GM18526 (cell line): ENCODE measurements around the gene OGDH.

Experiments used
- POLR2A ChIP-seq: IDR thresholded peaks from 3 replicates; pipeline ENCODE4 v1.6.1; 2011; ENCODE audit not compliant: insufficient read length; ENCODE audit errors: extremely low read depth

OGDH gene

GRCh38 chr7:44712012-44712411 is 105.6 kb downstream of the OGDH start:
- no peak for TF ChIP-seq POLR2A

- no peak for TF ChIP-seq POLR2A
Observed at GRCh38 chr7:44713141-44713540, 106.7 kb downstream of the OGDH start.

- no peak for TF ChIP-seq POLR2A
Observed at GRCh38 chr7:44713680-44714335, 107.4 kb downstream of the OGDH start.

- TF ChIP-seq POLR2A: no peak
Observed at GRCh38 chr7:44716205-44716604, 109.8 kb downstream of the OGDH start.

GRCh38 chr7:44720301-44720700 is 113.9 kb downstream of the OGDH start:
- TF ChIP-seq POLR2A: no peak

GRCh38 chr7:44724276-44724675 is 117.8 kb downstream of the OGDH start:
- no peak for TF ChIP-seq POLR2A

GRCh38 chr7:44727158-44727936 is 120.9 kb downstream of the OGDH start:
- TF ChIP-seq POLR2A: no peak

GRCh38 chr7:44727937-44728262 is 121.5 kb downstream of the OGDH start:
- TF ChIP-seq POLR2A: no peak

- TF ChIP-seq POLR2A: no peak
Observed at GRCh38 chr7:44729949-44730590, 123.6 kb downstream of the OGDH start.

GRCh38 chr7:44733708-44734481 is 127.5 kb downstream of the OGDH start:
- TF ChIP-seq POLR2A: no peak

- no peak for TF ChIP-seq POLR2A
Observed at GRCh38 chr7:44735403-44736165, 129.2 kb downstream of the OGDH start.

GRCh38 chr7:44736896-44737295 is 130.5 kb downstream of the OGDH start:
- no peak for TF ChIP-seq POLR2A

GRCh38 chr7:44738051-44738723 is 131.8 kb downstream of the OGDH start:
- TF ChIP-seq POLR2A: no peak
